Natural killer cell (primary cell): ENCODE measurements around the gene BICC1. TPM values are rescaled to one million over a fixed set of nuclear protein-coding genes. Genes with fewer than 3 reads are reported as not detected.

Experiments
- ATAC-seq, 3 donors: fragments of 150-1000 bp in 2 of 3; fragments of 200-7000 bp in 1 of 3; cut with Tn5 transposase; 1 replicate in 1 of 3; 2 replicates in 2 of 3; pipeline ENCODE4 v1.10.0; 2021; ENCODE audit warnings: mild to moderate bottlenecking in 2 of 3, moderate library complexity in 2 of 3
- DNase-seq, 2 donors: peaks; one replicate each; pipeline versions ENCODE4 v3.0.0 to v3.0.0-alpha.2; 2013 to 2021; ENCODE audit warnings: mixed read lengths in 1 of 2
- H3K27ac ChIP-seq: one replicate; pipeline ENCODE4 v1.5.1; 2013; ENCODE audit warnings: mild to moderate bottlenecking, low read length
- H3K27me3 ChIP-seq: one replicate; pipeline ENCODE4 v1.6.1; 2013; ENCODE audit warnings: low read length; ENCODE audit not compliant: control insufficient read depth, insufficient read depth
- H3K36me3 ChIP-seq: one replicate; pipeline ENCODE4 v1.6.1; 2013; ENCODE audit warnings: low read length; ENCODE audit not compliant: control insufficient read depth, insufficient read depth
- H3K4me1 ChIP-seq: one replicate; pipeline ENCODE4 v1.6.1; 2013; ENCODE audit warnings: low read length; ENCODE audit not compliant: control insufficient read depth, insufficient read depth
- H3K4me3 ChIP-seq: one replicate; pipeline ENCODE4 v1.5.1; 2013; ENCODE audit warnings: low read length
- H3K9me3 ChIP-seq: one replicate; pipeline ENCODE4 v1.6.1; 2013; ENCODE audit warnings: low read length; ENCODE audit not compliant: control insufficient read depth, insufficient read depth
- H3K27ac Mint-ChIP-seq, 2 donors: one replicate each; pipeline ENCODE4 v1.8.0; 2022; ENCODE audit warnings: mild to moderate bottlenecking in 2 of 2, mixed read lengths in 2 of 2, moderate library complexity in 1 of 2
- H3K27me3 Mint-ChIP-seq, 2 donors: one replicate each; pipeline ENCODE4 v1.8.0; 2022; ENCODE audit warnings: low read depth in 2 of 2, mixed read lengths in 2 of 2
- H3K36me3 Mint-ChIP-seq: one replicate; pipeline ENCODE4 v1.8.0; 2022; ENCODE audit warnings: mixed read lengths
- H3K4me1 Mint-ChIP-seq, 2 donors: one replicate each; pipeline ENCODE4 v1.8.0; 2022; ENCODE audit warnings: mixed read lengths in 2 of 2
- H3K4me3 Mint-ChIP-seq: one replicate; pipeline ENCODE4 v1.8.0; 2022; ENCODE audit warnings: mild to moderate bottlenecking, moderate library complexity, mixed read lengths
- H3K9me3 Mint-ChIP-seq, 2 donors: one replicate each; pipeline ENCODE4 v1.8.0; 2022; ENCODE audit warnings: mixed read lengths in 2 of 2
- CTCF ChIP-seq: fragments of 200-600 bp; IDR thresholded peaks from one replicate; pipeline ENCODE4 v1.8.0; 2022; ENCODE audit warnings: antibody characterized with exemption
- WGBS: methylation state at CpG from one replicate; pipeline ENCODE4 v1.1.7; 2013; ENCODE audit warnings: missing lambda C conversion rate; ENCODE audit not compliant: insufficient coverage; 5-methylcytosine and 5-hydroxymethylcytosine counted together
- intact Hi-C: fragments of 100-400 bp; cut with micrococcal nuclease; formaldehyde crosslinking; loops from one replicate; pipeline ENCODE4 v1.14.2; 2022
- total RNA-seq, 4 donors: library from RNA; stranded (reverse); fragments of 120-200 nt in 1 of 4; gene quantifications; one replicate each; pipeline versions ENCODE4 v1.2.3 to v1.2.4, GENCODE V29; 2013 to 2022

The BICC1 gene
- total RNA-seq, 3 donors from 2014 or later (not counting 1 experiment from before 2014, with no cell fraction given) = 0.14 TPM; not detected in 2

GRCh38 chr10:58842860-58843376, 330.2 kb downstream of the BICC1 start:
- H3K27me3 ChIP-seq = no peaks in the 10 kb centered on the region
- Mint-ChIP-seq H3K27me3 (no peaks in the 10 kb centered on the region), H3K4me1 (no peaks in the 10 kb centered on the region), H3K4me3 (no peak overlapping the region), H3K27ac (no peak overlapping the region), H3K36me3 (no peaks in the 10 kb centered on the region), H3K9me3 (peaks cover 0 to 2% of the 10 kb centered on the region in 2 donors)
- H3K27ac ChIP-seq = no peak overlapping the region
- no peaks in the 10 kb centered on the region for H3K9me3 ChIP-seq
- ATAC-seq = no peak
- DNase-seq = no peak
- WGBS = 94% methylated on average over 3 of the region's 4 CpGs
- no peak overlapping the region for H3K4me3 ChIP-seq
- H3K4me1 ChIP-seq = no peaks in the 10 kb centered on the region
- no peak for TF ChIP-seq CTCF
- H3K36me3 ChIP-seq = no peaks in the 10 kb centered on the region
- intact Hi-C loops = no loop called here

- H3K4me3 ChIP-seq = no peak overlapping the region
- H3K4me1 Mint-ChIP-seq = no peaks in the 10 kb centered on the region
- intact Hi-C loops = no loop called here
- H3K4me3 Mint-ChIP-seq = no peak overlapping the region
- no peaks in the 10 kb centered on the region for H3K4me1 ChIP-seq
- no peak for TF ChIP-seq CTCF
- H3K36me3 Mint-ChIP-seq = no peaks in the 10 kb centered on the region
- H3K27me3 ChIP-seq = no peaks in the 10 kb centered on the region
- DNase-seq = no peak
- H3K27ac Mint-ChIP-seq = no peak overlapping the region
- ATAC-seq = no peak
- H3K27ac ChIP-seq = no peak overlapping the region
- WGBS = 79% methylated on average over 3 of the region's 4 CpGs
- no peaks in the 10 kb centered on the region for H3K36me3 ChIP-seq
- H3K9me3 Mint-ChIP-seq = peaks cover 0 to 2% of the 10 kb centered on the region in 2 donors
- no peaks in the 10 kb centered on the region for H3K27me3 Mint-ChIP-seq
- H3K9me3 ChIP-seq = no peaks in the 10 kb centered on the region
These were observed 331.1 kb downstream of the BICC1 start for GRCh38 chr10:58843760-58844159.

GRCh38 chr10:58844680-58845079, 332.0 kb downstream of the BICC1 start:
- ATAC-seq (no peak), DNase-seq (no peak)
- Histone ChIP-seq H3K4me1 (no peaks in the 10 kb centered on the region), H3K36me3 (no peaks in the 10 kb centered on the region), H3K9me3 (no peaks in the 10 kb centered on the region), H3K27ac (no peak overlapping the region), H3K27me3 (no peaks in the 10 kb centered on the region), H3K4me3 (no peak overlapping the region)
- 82% methylated on average over 3 of the region's 3 CpGs for WGBS
- H3K9me3 Mint-ChIP-seq = peaks cover 0 to 2% of the 10 kb centered on the region in 2 donors
- H3K27ac Mint-ChIP-seq = no peak overlapping the region
- no peak for TF ChIP-seq CTCF
- no peaks in the 10 kb centered on the region for H3K4me1 Mint-ChIP-seq
- no peak overlapping the region for H3K4me3 Mint-ChIP-seq
- H3K36me3 Mint-ChIP-seq = no peaks in the 10 kb centered on the region
- no peaks in the 10 kb centered on the region for H3K27me3 Mint-ChIP-seq
- intact Hi-C loops = no loop called here

GRCh38 chr10:58846856-58847255, 334.2 kb downstream of the BICC1 start:
- H3K36me3 ChIP-seq = no peaks in the 10 kb centered on the region

More at GRCh38 chr10:58846856-58847255, 334.2 kb downstream of the BICC1 start:
- Mint-ChIP-seq H3K4me3 (no peak overlapping the region), H3K27ac (no peak overlapping the region), H3K27me3 (no peaks in the 10 kb centered on the region), H3K4me1 (no peaks in the 10 kb centered on the region), H3K36me3 (no peaks in the 10 kb centered on the region), H3K9me3 (peaks cover 0 to 2% of the 10 kb centered on the region in 2 donors)
- H3K4me3 ChIP-seq = no peak overlapping the region
- intact Hi-C loops = no loop called here
- no peaks in the 10 kb centered on the region for H3K27me3 ChIP-seq
- 77% methylated on average over 3 of the region's 3 CpGs for WGBS
- no peaks in the 10 kb centered on the region for H3K4me1 ChIP-seq
- DNase-seq = no peak
- H3K9me3 ChIP-seq = no peaks in the 10 kb centered on the region
- TF ChIP-seq CTCF = no peak
- no peak overlapping the region for H3K27ac ChIP-seq
- no peak for ATAC-seq
